ENCODE results near the gene ABHD2.
A peak's percentile ranks its signal among the peaks of the same experiment; 100 is the strongest.

DNA sequence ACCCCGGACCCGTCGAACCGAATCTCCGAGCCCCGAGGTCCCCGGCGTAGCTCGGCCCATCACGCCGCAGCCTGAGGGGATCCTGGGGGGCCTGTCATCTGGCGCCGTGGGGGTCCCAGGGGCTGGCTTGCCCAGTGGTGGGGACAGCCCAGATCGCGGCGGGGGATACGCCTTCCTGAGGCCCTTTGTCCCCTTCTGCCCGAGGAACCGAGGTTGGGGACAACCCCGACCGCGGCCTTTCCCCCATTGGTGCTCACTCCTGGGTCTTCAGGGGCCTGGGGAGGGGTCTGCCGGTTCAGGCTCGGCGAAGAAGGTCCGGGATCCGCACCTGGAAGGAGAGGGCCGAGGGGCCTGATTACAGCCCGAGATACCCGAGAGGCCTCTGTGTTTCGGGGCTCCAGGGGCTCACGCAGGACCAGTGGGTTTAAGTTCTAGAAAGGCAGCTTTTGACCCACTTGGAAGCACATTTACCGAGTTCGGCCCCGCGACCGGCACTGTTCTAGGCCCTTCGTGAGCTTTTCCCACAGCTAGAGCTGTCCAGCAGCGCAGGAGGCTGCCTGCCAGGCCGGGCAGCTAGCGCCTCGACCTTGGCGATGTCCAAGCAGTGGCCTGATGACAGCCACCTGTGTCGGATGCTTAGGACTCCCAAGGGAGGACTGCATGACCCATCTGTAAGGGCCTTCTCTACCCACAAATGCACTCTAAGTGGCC is 504 bp downstream of the ABHD2 start:
- TF ChIP-seq, protein P1, sequence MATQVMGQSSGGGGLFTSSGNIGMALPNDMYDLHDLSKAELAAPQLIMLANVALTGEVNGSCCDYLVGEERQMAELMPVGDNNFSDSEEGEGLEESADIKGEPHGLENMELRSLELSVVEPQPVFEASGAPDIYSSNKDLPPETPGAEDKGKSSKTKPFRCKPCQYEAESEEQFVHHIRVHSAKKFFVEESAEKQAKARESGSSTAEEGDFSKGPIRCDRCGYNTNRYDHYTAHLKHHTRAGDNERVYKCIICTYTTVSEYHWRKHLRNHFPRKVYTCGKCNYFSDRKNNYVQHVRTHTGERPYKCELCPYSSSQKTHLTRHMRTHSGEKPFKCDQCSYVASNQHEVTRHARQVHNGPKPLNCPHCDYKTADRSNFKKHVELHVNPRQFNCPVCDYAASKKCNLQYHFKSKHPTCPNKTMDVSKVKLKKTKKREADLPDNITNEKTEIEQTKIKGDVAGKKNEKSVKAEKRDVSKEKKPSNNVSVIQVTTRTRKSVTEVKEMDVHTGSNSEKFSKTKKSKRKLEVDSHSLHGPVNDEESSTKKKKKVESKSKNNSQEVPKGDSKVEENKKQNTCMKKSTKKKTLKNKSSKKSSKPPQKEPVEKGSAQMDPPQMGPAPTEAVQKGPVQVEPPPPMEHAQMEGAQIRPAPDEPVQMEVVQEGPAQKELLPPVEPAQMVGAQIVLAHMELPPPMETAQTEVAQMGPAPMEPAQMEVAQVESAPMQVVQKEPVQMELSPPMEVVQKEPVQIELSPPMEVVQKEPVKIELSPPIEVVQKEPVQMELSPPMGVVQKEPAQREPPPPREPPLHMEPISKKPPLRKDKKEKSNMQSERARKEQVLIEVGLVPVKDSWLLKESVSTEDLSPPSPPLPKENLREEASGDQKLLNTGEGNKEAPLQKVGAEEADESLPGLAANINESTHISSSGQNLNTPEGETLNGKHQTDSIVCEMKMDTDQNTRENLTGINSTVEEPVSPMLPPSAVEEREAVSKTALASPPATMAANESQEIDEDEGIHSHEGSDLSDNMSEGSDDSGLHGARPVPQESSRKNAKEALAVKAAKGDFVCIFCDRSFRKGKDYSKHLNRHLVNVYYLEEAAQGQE (IDR thresholded peaks at IDR 0.05; ENCODE audit: insufficient read depth in 1 of 2, low read depth in 2 of 2, low read length in 2 of 2): peak; percentile 86 to 89
- TF ChIP-seq POLR2AphosphoS5 (IDR thresholded peaks at IDR 0.05; ENCODE audit: low read depth, low read length): no peak
